K562 (cell line): Measurements from ENCODE around the gene PPIA. TPM values are rescaled to one million over a fixed set of nuclear protein-coding genes. Genes with fewer than 3 reads are reported as not detected.

Experiments used
- CBX1 ChIP-seq: sonication (generic); IDR thresholded peaks from 2 replicates; pipeline ENCODE4 v1.6.1; 2016; ENCODE audit warnings: antibody characterized with exemption, low read depth, mild to moderate bottlenecking
- CSDE1 ChIP-seq, 2 experiments: fragments of 450-650 bp; IDR thresholded peaks; 2 replicates each; pipeline ENCODE4 v1.6.1; 2016; ENCODE audit warnings: mild to moderate bottlenecking in 1 of 2
- CXXC5 ChIP-seq: fragments of 250-450 bp; sonication (Bioruptor Pico); IDR thresholded peaks from 2 replicates; pipeline ENCODE4 v1.8.0; 2022; ENCODE audit warnings: inconsistent platforms, mild to moderate bottlenecking, moderate library complexity
- ETS2 ChIP-seq: IDR thresholded peaks from 2 replicates; pipeline ENCODE4 v1.6.1; 2016; ENCODE audit warnings: borderline replicate concordance, missing genetic modification characterization, mild to moderate bottlenecking, moderate library complexity, missing compliant biosample characterization; ENCODE audit not compliant: poor library complexity, severe bottlenecking
- ETV5 ChIP-seq: sonication (generic); formaldehyde crosslinking; IDR thresholded peaks from 2 replicates; pipeline ENCODE4 v1.4.0; 2020; ENCODE audit warnings: low read depth, mild to moderate bottlenecking, missing genetic modification reagents
- FOXK1 ChIP-seq: sonication (generic); formaldehyde crosslinking; IDR thresholded peaks from 2 replicates; pipeline ENCODE4 v1.8.0; 2022; ENCODE audit warnings: missing genetic modification reagents, mild to moderate bottlenecking, borderline replicate concordance
- MTA3 ChIP-seq: fragments of 450-650 bp; formaldehyde crosslinking; IDR thresholded peaks from 2 replicates; pipeline ENCODE4 v1.6.1; 2017; ENCODE audit warnings: mild to moderate bottlenecking, borderline replicate concordance
- NR4A1 ChIP-seq, 2 experiments: fragments of 250-450 bp in 1 of 2; fragments of 450-650 bp in 1 of 2; sonication (Bioruptor Pico) in 1 of 2; IDR thresholded peaks; 2 replicates each; pipeline versions ENCODE4 v1.4.0 to v1.6.1; 2016 to 2020; ENCODE audit warnings: mild to moderate bottlenecking in 2 of 2, missing compliant biosample characterization in 1 of 2, missing genetic modification characterization in 1 of 2, moderate library complexity in 1 of 2
- POU5F1 ChIP-seq: fragments of 150-350 bp; IDR thresholded peaks from 2 replicates; pipeline ENCODE4 v1.6.1; 2014; ENCODE audit warnings: borderline replicate concordance, low read length, low read depth, mild to moderate bottlenecking; ENCODE audit not compliant: partially characterized antibody
- SREBF1 ChIP-seq: fragments of 150-350 bp; IDR thresholded peaks from 2 replicates; pipeline ENCODE4 v1.6.1; 2014; ENCODE audit warnings: antibody characterized with exemption, low read depth, low read length, borderline replicate concordance
- TFAP4 ChIP-seq: sonication (generic); formaldehyde crosslinking; IDR thresholded peaks from 2 replicates; pipeline ENCODE4 v1.8.0; 2022; ENCODE audit warnings: missing genetic modification reagents, mild to moderate bottlenecking, moderate library complexity, borderline replicate concordance
- THRAP3 ChIP-seq: fragments of 450-650 bp; IDR thresholded peaks from 2 replicates; pipeline ENCODE4 v1.6.1; 2016; ENCODE audit warnings: mild to moderate bottlenecking, inconsistent platforms, borderline replicate concordance
- ZBTB5 ChIP-seq: fragments of 450-650 bp; IDR thresholded peaks from 2 replicates; pipeline ENCODE4 v1.6.1; 2017; ENCODE audit warnings: antibody characterized with exemption
- ZC3H8 ChIP-seq: fragments of 450-650 bp; IDR thresholded peaks from 2 replicates; pipeline ENCODE4 v1.6.1; 2017
- ZFP30 ChIP-seq: fragments of 250-450 bp; sonication (Bioruptor Pico); IDR thresholded peaks from 2 replicates; pipeline ENCODE4 v1.8.0; 2022; ENCODE audit warnings: moderate library complexity, mild to moderate bottlenecking, inconsistent platforms, borderline replicate concordance
- ZNF175 ChIP-seq: fragments of 200-800 bp; sonication (Bioruptor generic); IDR thresholded peaks from 2 replicates; pipeline ENCODE4 v1.6.1; 2016; ENCODE audit warnings: low read depth, mild to moderate bottlenecking, missing genetic modification characterization, missing compliant biosample characterization
- ZNF586 ChIP-seq: fragments of 450-650 bp; formaldehyde crosslinking; conservative IDR thresholded peaks from 2 replicates; pipeline ENCODE4 v1.4.0; 2020; ENCODE audit warnings: mild to moderate bottlenecking, moderate library complexity
- polyA plus RNA-seq, 8 experiments: library from polyadenylated mRNA; depleted of rRNA in 4 of 8; stranded (reverse) in 5 of 8; unstranded in 3 of 8; fragments of >200 nt; fragmentation: Nextera tagmentation in 2 of 8; fragmentation: Illumina TruSeq in 1 of 8; extraction: Ambion mirVana in 2 of 8; extraction: Trizol in 1 of 8; gene quantifications; 2 replicates each; pipeline versions ENCODE4 v1.2.1 to v1.2.3, GENCODE V29; 2011 to 2014; ENCODE audit warnings: inconsistent platforms in 1 of 8, missing spikeins in 1 of 8
- total RNA-seq, 7 experiments: library from RNA; depleted of rRNA in 6 of 7; stranded (reverse); fragments of >200 nt in 6 of 7; fragmentation: Illumina TruSeq in 2 of 7; extraction: Trizol in 2 of 7; gene quantifications; 2 replicates each; pipeline versions ENCODE4 v1.2.1 to v1.2.3, GENCODE V29; 2011 to 2021; ENCODE audit warnings: low replicate concordance in 1 of 7
- TF ChIP-seq, protein P1 (sequence below): sonication (generic); formaldehyde crosslinking; IDR thresholded peaks from 2 replicates; pipeline ENCODE4 v1.8.0; 2022; ENCODE audit warnings: mild to moderate bottlenecking, missing genetic modification reagents
- TF ChIP-seq, protein P2 (sequence below): fragments of 150-350 bp; IDR thresholded peaks from 2 replicates; pipeline ENCODE4 v1.6.1; 2014; ENCODE audit warnings: low read depth, mild to moderate bottlenecking, low read length, borderline replicate concordance

Gene PPIA
- total and polyA plus RNA-seq, 9 of the 15 experiments (the other 6 are each of a cell fraction or from before 2014, with no cell fraction given): 2,583 to 7,504 (median 3,973) TPM

DNA sequence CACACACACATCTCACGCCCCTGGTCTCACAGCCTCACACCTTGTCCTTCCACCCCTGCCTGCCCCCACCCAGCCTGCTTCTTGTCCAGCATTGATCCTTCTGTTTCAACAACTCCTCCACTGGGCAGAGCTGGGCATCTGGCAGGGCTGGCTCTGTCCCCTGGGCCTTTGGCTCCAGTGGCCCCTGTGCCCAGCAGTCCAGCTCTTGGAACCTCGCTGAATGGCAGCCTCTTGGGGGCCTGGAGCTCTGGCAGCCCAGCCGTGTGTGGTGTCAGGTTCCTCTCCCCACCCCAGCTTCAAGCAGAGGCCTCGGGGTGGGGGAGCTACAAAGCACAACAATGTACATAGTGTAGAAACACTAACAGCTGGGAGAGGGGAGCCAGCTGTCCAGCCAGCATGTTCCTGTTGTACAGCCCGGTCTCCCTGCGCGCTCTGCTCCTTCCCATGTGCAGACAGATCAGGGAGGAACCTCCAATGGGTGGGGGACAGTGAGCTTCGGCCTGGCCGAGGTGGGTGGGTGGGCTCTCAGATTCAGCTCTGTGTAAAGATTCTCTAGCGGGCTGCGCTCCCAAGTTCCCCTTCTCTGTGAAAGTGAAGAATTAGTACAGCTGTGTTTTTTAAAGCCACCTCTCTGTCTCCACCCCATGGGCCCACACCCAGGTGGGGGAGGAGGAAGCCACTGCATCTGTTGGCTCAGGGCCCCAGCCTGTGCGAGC is 28.4 kb upstream of the PPIA start (continued):
- TF ChIP-seq ZBTB5: no peak
- TF ChIP-seq NR4A1 (CRISPR knock-in tag; IDR thresholded peaks at IDR 0.05): no peak
- no peak for TF ChIP-seq NR4A1 (tag; IDR thresholded peaks at IDR 0.05)
- TF ChIP-seq, protein P1, sequence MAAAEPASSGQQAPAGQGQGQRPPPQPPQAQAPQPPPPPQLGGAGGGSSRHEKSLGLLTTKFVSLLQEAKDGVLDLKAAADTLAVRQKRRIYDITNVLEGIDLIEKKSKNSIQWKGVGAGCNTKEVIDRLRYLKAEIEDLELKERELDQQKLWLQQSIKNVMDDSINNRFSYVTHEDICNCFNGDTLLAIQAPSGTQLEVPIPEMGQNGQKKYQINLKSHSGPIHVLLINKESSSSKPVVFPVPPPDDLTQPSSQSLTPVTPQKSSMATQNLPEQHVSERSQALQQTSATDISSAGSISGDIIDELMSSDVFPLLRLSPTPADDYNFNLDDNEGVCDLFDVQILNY (CRISPR knock-in tag): no peak
- TF ChIP-seq ZC3H8: no peak
- no peak for TF ChIP-seq MTA3
- TF ChIP-seq, protein P2, sequence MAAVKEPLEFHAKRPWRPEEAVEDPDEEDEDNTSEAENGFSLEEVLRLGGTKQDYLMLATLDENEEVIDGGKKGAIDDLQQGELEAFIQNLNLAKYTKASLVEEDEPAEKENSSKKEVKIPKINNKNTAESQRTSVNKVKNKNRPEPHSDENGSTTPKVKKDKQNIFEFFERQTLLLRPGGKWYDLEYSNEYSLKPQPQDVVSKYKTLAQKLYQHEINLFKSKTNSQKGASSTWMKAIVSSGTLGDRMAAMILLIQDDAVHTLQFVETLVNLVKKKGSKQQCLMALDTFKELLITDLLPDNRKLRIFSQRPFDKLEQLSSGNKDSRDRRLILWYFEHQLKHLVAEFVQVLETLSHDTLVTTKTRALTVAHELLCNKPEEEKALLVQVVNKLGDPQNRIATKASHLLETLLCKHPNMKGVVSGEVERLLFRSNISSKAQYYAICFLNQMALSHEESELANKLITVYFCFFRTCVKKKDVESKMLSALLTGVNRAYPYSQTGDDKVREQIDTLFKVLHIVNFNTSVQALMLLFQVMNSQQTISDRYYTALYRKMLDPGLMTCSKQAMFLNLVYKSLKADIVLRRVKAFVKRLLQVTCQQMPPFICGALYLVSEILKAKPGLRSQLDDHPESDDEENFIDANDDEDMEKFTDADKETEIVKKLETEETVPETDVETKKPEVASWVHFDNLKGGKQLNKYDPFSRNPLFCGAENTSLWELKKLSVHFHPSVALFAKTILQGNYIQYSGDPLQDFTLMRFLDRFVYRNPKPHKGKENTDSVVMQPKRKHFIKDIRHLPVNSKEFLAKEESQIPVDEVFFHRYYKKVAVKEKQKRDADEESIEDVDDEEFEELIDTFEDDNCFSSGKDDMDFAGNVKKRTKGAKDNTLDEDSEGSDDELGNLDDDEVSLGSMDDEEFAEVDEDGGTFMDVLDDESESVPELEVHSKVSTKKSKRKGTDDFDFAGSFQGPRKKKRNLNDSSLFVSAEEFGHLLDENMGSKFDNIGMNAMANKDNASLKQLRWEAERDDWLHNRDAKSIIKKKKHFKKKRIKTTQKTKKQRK: no peak
- TF ChIP-seq ZFP30 (CRISPR knock-in tag): no peak
- 0 out of 2 replicates have a peak, but pooled peaks have one; percentile 25 for TF ChIP-seq CBX1
- TF ChIP-seq CXXC5: no peak
- no peak for TF ChIP-seq ETV5 (CRISPR knock-in tag)
- peak; percentile 87 for TF ChIP-seq TFAP4 (CRISPR knock-in tag)
- TF ChIP-seq ZNF586 (CRISPR knock-in tag): no peak
- no peak for TF ChIP-seq FOXK1 (CRISPR knock-in tag)
- no peak for TF ChIP-seq CSDE1 (IDR thresholded peaks at IDR 0.05)
- TF ChIP-seq POU5F1: no peak
- no peak for TF ChIP-seq ETS2 (tag)
- TF ChIP-seq SREBF1: no peak
- TF ChIP-seq ZNF175: no peak
- no peak for TF ChIP-seq THRAP3
